Progenitor cell of endocrine pancreas (in vitro differentiated cells): ENCODE measurements around the gene ADAMTS1. TPM values are rescaled to one million over a fixed set of nuclear protein-coding genes. Genes with fewer than 3 reads are reported as not detected.

Experiments
- DNase-seq: peaks from one replicate; pipeline ENCODE4 v3.0.0; 2021; ENCODE audit warnings: low spot score; ENCODE audit not compliant: unreplicated experiment
- H3K27ac Mint-ChIP-seq: 2 replicates; pipeline ENCODE4 v1.8.0; 2021; ENCODE audit warnings: mild to moderate bottlenecking, moderate library complexity, mixed read lengths
- H3K27me3 Mint-ChIP-seq: 2 replicates; pipeline ENCODE4 v1.8.0; 2021; ENCODE audit warnings: mixed read lengths
- H3K36me3 Mint-ChIP-seq: 2 replicates; pipeline ENCODE4 v1.8.0; 2022; ENCODE audit warnings: mixed read lengths; ENCODE audit not compliant: insufficient read depth
- H3K4me1 Mint-ChIP-seq: 2 replicates; pipeline ENCODE4 v1.8.0; 2021; ENCODE audit warnings: low read depth, mixed read lengths
- H3K4me3 Mint-ChIP-seq: 2 replicates; pipeline ENCODE4 v1.8.0; 2021; ENCODE audit warnings: low read depth, mild to moderate bottlenecking, moderate library complexity, mixed read lengths
- H3K9me3 Mint-ChIP-seq: 2 replicates; pipeline ENCODE4 v1.8.0; 2021; ENCODE audit warnings: low read depth, mixed read lengths
- total RNA-seq: library from RNA; stranded (reverse); gene quantifications from 2 replicates; pipeline ENCODE4 v1.2.1, GENCODE V29; 2021
- TF ChIP-seq, protein P1 (sequence below): fragments of 200-600 bp; sonication (generic); IDR thresholded peaks from one replicate; pipeline ENCODE4 v1.5.0; 2021; ENCODE audit warnings: antibody characterized with exemption, mild to moderate bottlenecking; ENCODE audit not compliant: unreplicated experiment

ADAMTS1 gene
- total RNA-seq, 1 donor from 2014 or later, result 11.6 TPM

DNA sequence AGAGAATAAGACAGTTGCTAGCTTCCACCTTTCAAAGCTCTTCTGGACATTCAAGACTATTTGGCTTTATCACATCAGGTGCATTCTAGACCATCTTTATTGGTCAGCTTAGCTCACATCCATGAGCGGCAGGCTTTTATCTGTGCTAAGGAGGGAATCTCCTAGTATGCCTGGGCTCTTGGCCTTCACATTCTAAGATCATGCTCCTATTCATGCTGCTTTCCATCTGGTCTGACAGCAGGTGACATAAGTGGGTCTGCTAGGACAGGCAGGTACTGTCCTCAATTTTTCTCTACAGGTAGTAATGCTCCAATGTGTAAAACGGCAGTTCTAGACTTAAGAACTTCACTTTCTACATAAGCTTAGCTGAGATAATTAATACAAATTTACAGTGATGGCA lies 39.2 kb upstream of the ADAMTS1 start:
- Mint-ChIP-seq H3K4me1 (peaks cover 3% of the 10 kb centered on the region), H3K27ac (no peak overlapping the region), H3K9me3 (no peaks in the 10 kb centered on the region), H3K36me3 (no peaks in the 10 kb centered on the region), H3K4me3 (no peak overlapping the region), H3K27me3 (no peaks in the 10 kb centered on the region)
- TF ChIP-seq, protein P1, sequence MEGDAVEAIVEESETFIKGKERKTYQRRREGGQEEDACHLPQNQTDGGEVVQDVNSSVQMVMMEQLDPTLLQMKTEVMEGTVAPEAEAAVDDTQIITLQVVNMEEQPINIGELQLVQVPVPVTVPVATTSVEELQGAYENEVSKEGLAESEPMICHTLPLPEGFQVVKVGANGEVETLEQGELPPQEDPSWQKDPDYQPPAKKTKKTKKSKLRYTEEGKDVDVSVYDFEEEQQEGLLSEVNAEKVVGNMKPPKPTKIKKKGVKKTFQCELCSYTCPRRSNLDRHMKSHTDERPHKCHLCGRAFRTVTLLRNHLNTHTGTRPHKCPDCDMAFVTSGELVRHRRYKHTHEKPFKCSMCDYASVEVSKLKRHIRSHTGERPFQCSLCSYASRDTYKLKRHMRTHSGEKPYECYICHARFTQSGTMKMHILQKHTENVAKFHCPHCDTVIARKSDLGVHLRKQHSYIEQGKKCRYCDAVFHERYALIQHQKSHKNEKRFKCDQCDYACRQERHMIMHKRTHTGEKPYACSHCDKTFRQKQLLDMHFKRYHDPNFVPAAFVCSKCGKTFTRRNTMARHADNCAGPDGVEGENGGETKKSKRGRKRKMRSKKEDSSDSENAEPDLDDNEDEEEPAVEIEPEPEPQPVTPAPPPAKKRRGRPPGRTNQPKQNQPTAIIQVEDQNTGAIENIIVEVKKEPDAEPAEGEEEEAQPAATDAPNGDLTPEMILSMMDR, result no peak
- no peak for DNase-seq

DNA sequence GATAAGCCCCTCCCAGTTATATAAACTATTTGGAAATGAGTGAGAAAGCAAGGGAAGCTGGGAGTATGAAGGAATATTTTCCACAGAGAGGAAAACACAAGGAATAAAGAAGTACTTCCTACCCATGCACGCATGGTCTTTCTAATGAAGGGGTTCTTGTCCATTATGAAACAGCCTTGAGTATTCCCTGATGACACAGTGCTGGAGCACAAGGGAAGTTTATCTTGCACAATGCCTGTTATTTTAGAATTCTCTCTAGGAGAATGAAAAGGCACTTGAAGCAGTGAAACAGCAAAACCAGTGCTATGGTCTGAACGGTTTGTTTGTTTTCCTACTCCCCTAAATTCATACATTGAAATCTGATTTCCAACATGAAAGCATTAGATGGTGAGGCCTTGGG lies 38.6 kb upstream of the ADAMTS1 start:
- Mint-ChIP-seq H3K9me3 (no peaks in the 10 kb centered on the region), H3K36me3 (no peaks in the 10 kb centered on the region), H3K27me3 (no peaks in the 10 kb centered on the region), H3K27ac (no peak overlapping the region), H3K4me3 (no peak overlapping the region), H3K4me1 (peaks cover 3% of the 10 kb centered on the region)
- DNase-seq, result no peak
- TF ChIP-seq, protein P1, result no peak

DNA sequence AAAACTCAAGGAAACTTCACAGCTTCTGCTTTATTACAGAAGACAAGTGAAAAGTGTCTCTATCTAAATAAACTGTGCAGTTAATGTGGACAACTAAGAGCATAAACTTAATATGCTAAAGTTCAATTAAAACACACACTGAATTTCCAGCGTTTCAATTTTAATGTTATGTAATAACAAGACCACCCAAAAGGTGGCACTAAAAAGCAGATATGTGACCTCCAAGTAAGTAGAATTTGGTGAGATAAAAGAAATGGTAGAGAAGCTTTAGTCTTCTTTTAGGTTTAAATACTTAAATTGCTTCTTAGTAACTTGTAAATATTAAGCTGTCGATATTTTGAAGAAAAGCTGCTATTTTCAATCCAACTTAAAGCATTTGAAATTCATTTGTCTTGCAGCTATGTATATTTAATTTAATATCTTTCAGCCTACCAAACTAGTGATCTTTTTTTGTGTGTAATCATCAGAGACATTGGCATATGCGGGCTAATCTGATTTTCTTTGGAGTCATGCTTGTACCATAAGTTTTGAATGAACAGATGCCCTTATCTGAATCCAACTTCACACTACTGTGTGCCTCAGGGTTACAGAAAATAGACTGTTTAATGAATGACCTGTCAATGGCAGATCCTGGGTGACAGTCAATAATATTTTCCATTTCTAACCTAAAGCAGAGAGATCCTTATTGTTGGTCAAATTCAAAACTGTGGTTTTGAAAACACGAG lies 36.5 kb upstream of the ADAMTS1 start:
- TF ChIP-seq, protein P1, result peak; percentile 49
- DNase-seq, result no peak
- no peaks in the 10 kb centered on the region for H3K27me3 Mint-ChIP-seq

DNA sequence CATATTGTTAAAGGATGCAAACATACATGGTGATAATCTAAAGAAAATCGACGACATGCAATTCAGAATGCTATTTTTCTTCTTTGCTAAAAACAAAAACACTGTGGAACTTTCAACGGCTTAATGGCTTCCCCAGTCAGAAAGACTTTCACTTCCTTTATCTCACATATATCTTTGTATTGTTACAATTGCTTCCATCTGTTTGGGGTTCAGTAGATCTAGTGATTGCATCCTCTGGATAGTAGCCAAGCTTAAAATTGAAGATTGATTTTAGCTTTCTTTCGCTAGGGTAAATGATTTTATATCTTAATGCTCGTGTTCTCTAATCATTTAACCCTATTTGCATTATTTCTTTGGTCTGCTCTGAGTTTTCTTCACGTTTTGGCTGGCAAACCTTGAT lies 31.8 kb upstream of the ADAMTS1 start:
- no peak for DNase-seq
- no peak overlapping the region for H3K27ac Mint-ChIP-seq
- H3K9me3 Mint-ChIP-seq, result peaks cover 3% of the 10 kb centered on the region
- H3K27me3 Mint-ChIP-seq, result no peaks in the 10 kb centered on the region
- no peak overlapping the region for H3K4me3 Mint-ChIP-seq
- H3K36me3 Mint-ChIP-seq, result no peaks in the 10 kb centered on the region
- peaks cover 3% of the 10 kb centered on the region for H3K4me1 Mint-ChIP-seq
- TF ChIP-seq, protein P1, result no peak

More for the DNA sequence above, 36.5 kb upstream of the ADAMTS1 start:
- H3K27ac Mint-ChIP-seq, result no peak overlapping the region
- H3K36me3 Mint-ChIP-seq, result no peaks in the 10 kb centered on the region
- H3K4me1 Mint-ChIP-seq, result peaks cover 3% of the 10 kb centered on the region
- H3K9me3 Mint-ChIP-seq, result no peaks in the 10 kb centered on the region
- no peak overlapping the region for H3K4me3 Mint-ChIP-seq

DNA sequence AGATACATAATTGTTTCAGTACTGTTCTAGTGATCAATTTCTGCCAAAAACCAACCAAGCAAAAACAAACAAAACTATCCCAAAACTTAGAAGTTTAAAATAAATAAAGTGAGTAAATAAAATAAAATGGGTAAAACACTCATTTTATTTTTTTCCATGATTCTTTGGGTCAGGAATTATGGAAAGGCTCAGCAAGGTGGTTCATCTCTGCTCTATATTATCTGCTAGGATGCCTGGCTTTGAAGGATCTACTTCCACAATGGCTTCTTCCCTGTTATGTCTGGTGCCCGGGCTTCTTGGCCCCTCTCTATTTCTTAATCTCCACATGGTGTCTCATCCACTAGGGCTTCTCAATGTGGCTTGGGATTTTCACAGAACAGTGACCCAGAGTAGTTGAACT lies 29.1 kb upstream of the ADAMTS1 start:
- Mint-ChIP-seq H3K36me3 (no peaks in the 10 kb centered on the region), H3K4me3 (no peak overlapping the region), H3K27ac (no peak overlapping the region), H3K27me3 (no peaks in the 10 kb centered on the region), H3K4me1 (no peaks in the 10 kb centered on the region), H3K9me3 (peaks cover 7% of the 10 kb centered on the region)
- TF ChIP-seq, protein P1, result no peak
- DNase-seq, result no peak
